T-helper 22 cell (primary cell): Measurements from ENCODE around the gene GLS2.
"Not testable (repeated sequence)": the region's sequence is repeated elsewhere in the genome, so short reads cannot be mapped to it uniquely, and the experiment has no call there.

Experiments
- DNase-seq: peaks from one replicate; pipeline ENCODE4 v3.0.0-alpha.2; 2020; ENCODE audit warnings: low read depth

The GLS2 gene

GRCh38 chr12:56488041-56488955 is at the start of gene GLS2:
Gene GLS2 (minus strand): TSS chr12:56488161. CDS start chr12:56488118, 43 bp downstream.
- peak; percentile 56 for DNase-seq

GRCh38 chr12:56537546-56537945 is 49.6 kb upstream of the GLS2 start:
- no peak for DNase-seq

GRCh38 chr12:56530390-56531055 is 42.6 kb upstream of the GLS2 start:
- DNase-seq, result no peak

GRCh38 chr12:56529656-56530055 is 41.7 kb upstream of the GLS2 start:
- DNase-seq, result no peak

- DNase-seq, result no peak
Measured at GRCh38 chr12:56528846-56529245, 40.9 kb upstream of the GLS2 start.

GRCh38 chr12:56522411-56523193 is 34.6 kb upstream of the GLS2 start:
- no peak for DNase-seq

- DNase-seq, result peak; percentile 30
Measured at GRCh38 chr12:56521590-56522371, 33.8 kb upstream of the GLS2 start, which contains the start of gene RBMS2. Gene RBMS2 (plus strand): TSS chr12:56521820. CDS start chr12:56522024, 204 bp downstream.

- DNase-seq, result no peak
Measured at GRCh38 chr12:56521209-56521589, 33.2 kb upstream of the GLS2 start.

- DNase-seq, result no peak
Measured at GRCh38 chr12:56520506-56520905, 32.5 kb upstream of the GLS2 start.

- DNase-seq, result no peak
Measured at GRCh38 chr12:56520048-56520447, 32.1 kb upstream of the GLS2 start.

- no peak for DNase-seq
Measured at GRCh38 chr12:56518570-56518969, 30.6 kb upstream of the GLS2 start.

GRCh38 chr12:56517854-56518253 is 29.9 kb upstream of the GLS2 start:
- no peak for DNase-seq

- DNase-seq, result not testable (repeated sequence)
Measured at GRCh38 chr12:56514014-56514318, 26.0 kb upstream of the GLS2 start.

- DNase-seq, result no peak
Measured at GRCh38 chr12:56510786-56511185, 22.8 kb upstream of the GLS2 start.

- not testable (repeated sequence) for DNase-seq
Measured at GRCh38 chr12:56499879-56500278, 11.9 kb upstream of the GLS2 start.

- DNase-seq, result not testable (repeated sequence)
Measured at GRCh38 chr12:56499452-56499851, 11.5 kb upstream of the GLS2 start.

GRCh38 chr12:56498126-56498902 is 10.4 kb upstream of the GLS2 start:
- DNase-seq, result not testable (repeated sequence)

- not testable (repeated sequence) for DNase-seq
Measured at GRCh38 chr12:56496704-56497103, 8.7 kb upstream of the GLS2 start.

GRCh38 chr12:56494481-56494880 is 6.5 kb upstream of the GLS2 start:
- not testable (repeated sequence) for DNase-seq

- DNase-seq, result not testable (repeated sequence)
Measured at GRCh38 chr12:56494106-56494415, 6.1 kb upstream of the GLS2 start.
